Vagina (tissue), 2 donors: ENCODE results near the gene AUH.

Experiments
- POLR2A ChIP-seq, 2 donors: fragments of 450-650 bp; IDR thresholded peaks; one replicate each; pipeline ENCODE4 v1.6.1; 2017; ENCODE audit warnings: antibody characterized with exemption in 2 of 2, mild to moderate bottlenecking in 2 of 2, moderate library complexity in 2 of 2
- POLR2AphosphoS5 ChIP-seq, 2 donors: sonication (generic); formaldehyde crosslinking; IDR thresholded peaks; one replicate each; pipeline ENCODE4 v1.9.0; 2017; ENCODE audit warnings: antibody characterized with exemption in 2 of 2, mild to moderate bottlenecking in 2 of 2, low read depth in 1 of 2; ENCODE audit not compliant: insufficient read depth in 1 of 2
- TF ChIP-seq, protein P1 (sequence below), 3 experiments: fragments of 450-650 bp in 2 of 3; fragments of 200-600 bp in 1 of 3; sonication (generic) in 1 of 3; IDR thresholded peaks; one replicate each; pipeline ENCODE4 v1.5.1; 2017 to 2019; ENCODE audit warnings: antibody characterized with exemption in 3 of 3, mild to moderate bottlenecking in 2 of 3, moderate library complexity in 2 of 3

GRCh38 chr9:91282292-91282691 lies 79.4 kb downstream of the AUH start:
- TF ChIP-seq, protein P1, sequence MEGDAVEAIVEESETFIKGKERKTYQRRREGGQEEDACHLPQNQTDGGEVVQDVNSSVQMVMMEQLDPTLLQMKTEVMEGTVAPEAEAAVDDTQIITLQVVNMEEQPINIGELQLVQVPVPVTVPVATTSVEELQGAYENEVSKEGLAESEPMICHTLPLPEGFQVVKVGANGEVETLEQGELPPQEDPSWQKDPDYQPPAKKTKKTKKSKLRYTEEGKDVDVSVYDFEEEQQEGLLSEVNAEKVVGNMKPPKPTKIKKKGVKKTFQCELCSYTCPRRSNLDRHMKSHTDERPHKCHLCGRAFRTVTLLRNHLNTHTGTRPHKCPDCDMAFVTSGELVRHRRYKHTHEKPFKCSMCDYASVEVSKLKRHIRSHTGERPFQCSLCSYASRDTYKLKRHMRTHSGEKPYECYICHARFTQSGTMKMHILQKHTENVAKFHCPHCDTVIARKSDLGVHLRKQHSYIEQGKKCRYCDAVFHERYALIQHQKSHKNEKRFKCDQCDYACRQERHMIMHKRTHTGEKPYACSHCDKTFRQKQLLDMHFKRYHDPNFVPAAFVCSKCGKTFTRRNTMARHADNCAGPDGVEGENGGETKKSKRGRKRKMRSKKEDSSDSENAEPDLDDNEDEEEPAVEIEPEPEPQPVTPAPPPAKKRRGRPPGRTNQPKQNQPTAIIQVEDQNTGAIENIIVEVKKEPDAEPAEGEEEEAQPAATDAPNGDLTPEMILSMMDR (IDR thresholded peaks at IDR 0.05) = no peak
- TF ChIP-seq POLR2A (IDR thresholded peaks at IDR 0.05) (no peak), POLR2AphosphoS5 (IDR thresholded peaks at IDR 0.05; ENCODE audit: insufficient read depth in 1 of 2, low read depth in 1 of 2) (no peak)
